Heart right ventricle (tissue), 16 donors: ENCODE results near the gene ATP6V0D1. TPM values are rescaled to one million over a fixed set of nuclear protein-coding genes. Genes with fewer than 3 reads are reported as not detected.

Source experiments
- ATAC-seq, 8 donors: fragments of 200-7000 bp; cut with Tn5 transposase; one replicate each; pipeline ENCODE4 v1.9.1; 2020; ENCODE audit warnings: mild to moderate bottlenecking in 8 of 8, moderate library complexity in 8 of 8, moderate number of reproducible peaks in 1 of 8
- DNase-seq, 2 donors: peaks; one replicate each; pipeline ENCODE4 v3.0.0-alpha.2; 2020
- H3K27ac ChIP-seq, 10 donors: fragments of 200-600 bp; sonication (generic) in 2 of 10; one replicate each; pipeline versions ENCODE4 v1.5.0 to v1.8.0; 2020 to 2022; ENCODE audit warnings: mild to moderate bottlenecking in 3 of 10
- H3K27me3 ChIP-seq, 7 donors: fragments of 200-600 bp; one replicate each; pipeline ENCODE4 v1.8.0; 2021 to 2022; ENCODE audit warnings: mild to moderate bottlenecking in 2 of 7
- H3K36me3 ChIP-seq, 9 donors: fragments of 200-600 bp; sonication (generic) in 1 of 9; one replicate each; pipeline versions ENCODE4 v1.5.0 to v1.8.0; 2020 to 2022; ENCODE audit warnings: mild to moderate bottlenecking in 2 of 9
- H3K4me1 ChIP-seq, 9 donors: fragments of 200-600 bp; sonication (generic) in 1 of 9; one replicate each; pipeline versions ENCODE4 v1.5.0 to v1.8.0; 2020 to 2022; ENCODE audit warnings: mild to moderate bottlenecking in 4 of 9
- H3K4me3 ChIP-seq, 10 donors: fragments of 200-600 bp; sonication (generic) in 2 of 10; one replicate each; pipeline versions ENCODE4 v1.5.0 to v1.8.0; 2020 to 2022; ENCODE audit warnings: mild to moderate bottlenecking in 7 of 10, moderate library complexity in 2 of 10
- H3K9me3 ChIP-seq, 11 donors: fragments of 200-600 bp in 10 of 11; sonication (generic) in 2 of 11; one replicate each; pipeline versions ENCODE4 v1.5.0 to v1.8.0; 2013 to 2022; ENCODE audit warnings: mild to moderate bottlenecking in 2 of 11, control low read depth in 1 of 11, moderate library complexity in 1 of 11
- CTCF ChIP-seq, 9 donors: fragments of 200-600 bp; sonication (generic) in 2 of 9; IDR thresholded peaks; one replicate each; pipeline versions ENCODE4 v1.5.0 to v1.8.0; 2021 to 2022; ENCODE audit warnings: antibody characterized with exemption in 9 of 9, mild to moderate bottlenecking in 5 of 9, moderate library complexity in 1 of 9
- WGBS, 2 donors: extraction: QIAGEN DNeasy Blood & Tissue Kit; methylation state at CpG; one replicate each; pipeline ENCODE4 v1.1.7; 2013; ENCODE audit warnings: inconsistent platforms in 1 of 2; 5-methylcytosine and 5-hydroxymethylcytosine counted together
- intact Hi-C, 10 donors: fragments of 100-400 bp; cut with DNase I; formaldehyde crosslinking; loops; one replicate each; pipeline versions ENCODE4 v1.11.1 to v1.14.2; 2022
- polyA plus RNA-seq, 2 donors: library from polyadenylated mRNA; stranded (reverse); fragments of 200-250 nt; gene quantifications; one replicate each; pipeline ENCODE4 v1.2.3, GENCODE V29; 2013
- total RNA-seq, 10 donors: library from RNA; stranded (reverse); fragmentation: NEBNext Ultra II Directional in 3 of 10; extraction: Animal tissue kit (Norgen Biotek cat#: 25700) in 3 of 10; gene quantifications; one replicate each; pipeline versions ENCODE4 v1.2.1 to v1.2.4, GENCODE V29; 2021 to 2023
- donor health status: Arrhythmogenic right ventricular cardiomyopathy.
- donor health status: ischemic (EF 13 %, LVEDD 7.1; RV severe dilation, severe dysfunction).
- donor health status: healthy with polysubstance abuse.
- donor health status: DM: no; HTN: yes; CAD: no.
- donor health status: DM: no; HTN: no; CAD: no.
- donor health status: ischemic (EF 25% LVEDD 6.9; RV normal size, moderate dysfunction).
- donor health status: ischemic (EF 25% LVEDD 5.7; RV mildly dilated, moderate dysfunction).
- donor health status: healthy.
- donor health status: DM: yes; HTN: yes; CAD: no.
- donor health status: Ischemic cardiomyopathy.
- donor health status: ischemic (EF 35%, LVEDD 5.7; RV mildly dilated, moderate dysfunction).
- donor health status: nonischemic (EF 11% LVEDD 7.7; RV severe dilation, severe dysfunction).
- donor health status: DM: yes; HTN: yes; CAD: no.
- donor health status: PGD.
- donor health status: ischemic (EF 29% LVEDD 5.4; RV normal size, mild dysfunction).
- donor health status: nonischemic (EF 23%, LVEDD 6.1; RV moderate dilation, normal function).

The ATP6V0D1 gene
- total and polyA plus RNA-seq, 12 donors, result 12.8 to 84.7 (median 67.5) TPM

GRCh38 chr16:67423611-67424260 lies 57.2 kb downstream of the ATP6V0D1 start:
- H3K36me3 ChIP-seq, result no peaks in the 10 kb centered on the region
- no peak overlapping the region for H3K4me3 ChIP-seq
- intact Hi-C loops, result no loop called here
- DNase-seq (no peak), ATAC-seq (no peak)
- WGBS, 2 donors, result 40 to 45% methylated on average over 9 of the region's 9 CpGs
- peaks cover 4 to 20% (median 12%) of the 10 kb centered on the region in 9 donors for H3K4me1 ChIP-seq
- no peaks in the 10 kb centered on the region for H3K9me3 ChIP-seq
- no peak overlapping the region for H3K27ac ChIP-seq
- H3K27me3 ChIP-seq, result peaks cover 0 to 42% (median 24%) of the 10 kb centered on the region in 7 donors
- no peak for TF ChIP-seq CTCF (IDR thresholded peaks at IDR 0.05)

- TF ChIP-seq CTCF (IDR thresholded peaks at IDR 0.05), result no peak
- intact Hi-C loops, result no loop called here
- Histone ChIP-seq H3K27ac (no peak overlapping the region), H3K27me3 (peaks cover 0 to 35% (median 24%) of the 10 kb centered on the region in 7 donors), H3K9me3 (no peaks in the 10 kb centered on the region), H3K4me3 (no peak overlapping the region), H3K36me3 (no peaks in the 10 kb centered on the region), H3K4me1 (peaks cover 0 to 13% (median 8%) of the 10 kb centered on the region in 9 donors)
- 85 to 87% methylated on average over 5 of the region's 5 CpGs for WGBS, 2 donors
- DNase-seq (no peak), ATAC-seq (no peak)
Measured at GRCh38 chr16:67423015-67423414, 57.9 kb downstream of the ATP6V0D1 start.

- no peak for TF ChIP-seq CTCF (IDR thresholded peaks at IDR 0.05)
- no peaks in the 10 kb centered on the region for H3K36me3 ChIP-seq
- intact Hi-C loops, result no loop called here
- peaks cover 0 to 15% (median 5%) of the 10 kb centered on the region in 9 donors for H3K4me1 ChIP-seq
- ATAC-seq (no peak), DNase-seq (no peak)
- no peak overlapping the region for H3K27ac ChIP-seq
- H3K9me3 ChIP-seq, result no peaks in the 10 kb centered on the region
- no peak overlapping the region for H3K4me3 ChIP-seq
- 84% methylated on average over 4 of the region's 4 CpGs for WGBS, 2 donors
- H3K27me3 ChIP-seq, result peaks cover 0 to 29% (median 10%) of the 10 kb centered on the region in 7 donors
Measured at GRCh38 chr16:67421030-67421429, 59.9 kb downstream of the ATP6V0D1 start.

GRCh38 chr16:67419931-67420330 lies 61.0 kb downstream of the ATP6V0D1 start:
- Histone ChIP-seq H3K36me3 (no peaks in the 10 kb centered on the region), H3K27ac (no peak overlapping the region), H3K4me1 (peaks cover 0 to 26% (median 13%) of the 10 kb centered on the region in 9 donors), H3K4me3 (no peak overlapping the region), H3K9me3 (no peaks in the 10 kb centered on the region), H3K27me3 (peaks cover 0 to 22% (median 4%) of the 10 kb centered on the region in 7 donors)
- intact Hi-C loops, result loop anchor here in 1 of 10 donors (10.0 kb wide), 1 partner anchor 145 kb away; the partner anchor contains the start of gene PLEKHG4
- 80 to 83% methylated on average over 3 of the region's 3 CpGs for WGBS, 2 donors
- DNase-seq (no peak), ATAC-seq (no peak)
- TF ChIP-seq CTCF (IDR thresholded peaks at IDR 0.05), result no peak
